IMR-90 (cell line): Measurements from ENCODE around the gene PLCH1. TPM values are rescaled to one million over a fixed set of nuclear protein-coding genes. Genes with fewer than 3 reads are reported as not detected.

ENCODE experiments used
- ATAC-seq: fragments of 200-7000 bp; cut with Tn5 transposase; 2 replicates; pipeline ENCODE4 v1.9.1; 2020; ENCODE audit warnings: low read depth, mild to moderate bottlenecking, moderate library complexity
- BruUV-seq: library from RNA; stranded (reverse); fragments of 400-500 nt; replicated peaks from 2 replicates; lab custom pipeline; 2021; lab: Mats Ljungman, UMichigan
- CTCF ChIA-PET: fragments of 300-600 bp; formaldehyde crosslinking; extraction: SDS; loops from one replicate; lab custom pipeline; 2021; ENCODE audit warnings: antibody characterized with exemption; lab: Yijun Ruan, JAX
- POLR2A ChIA-PET: fragments of 300-600 bp; sonication (Branson Sonifier 250); formaldehyde crosslinking; loops from one replicate; lab custom pipeline; 2022; ENCODE audit warnings: antibody characterized with exemption; ENCODE audit not compliant: unreplicated experiment; lab: Charles Lee
- DNase-seq: peaks from one replicate; pipeline ENCODE4 v3.0.0; 2013
- H2AFZ ChIP-seq: replicated peaks from 2 replicates; pipeline ENCODE3; 2013; ENCODE audit warnings: low read length, mild to moderate bottlenecking; ENCODE audit not compliant: poor library complexity
- H2AK5ac ChIP-seq: 2 replicates; pipeline ENCODE4 v1.6.1; 2013; ENCODE audit warnings: low read depth, low read length, inconsistent platforms
- H2AK9ac ChIP-seq: replicated peaks from 2 replicates; pipeline ENCODE3; 2013; ENCODE audit warnings: mild to moderate bottlenecking, low read depth, low read length, moderate library complexity; ENCODE audit not compliant: poor library complexity
- H2BK120ac ChIP-seq: 2 replicates; pipeline ENCODE4 v1.6.1; 2013; ENCODE audit warnings: low read depth, low read length, inconsistent platforms
- H2BK15ac ChIP-seq: 3 replicates; pipeline ENCODE4 v1.6.1; 2013; ENCODE audit warnings: low read depth, low read length, inconsistent platforms
- H2BK20ac ChIP-seq: 2 replicates; pipeline ENCODE4 v1.6.1; 2013; ENCODE audit warnings: low read depth, mild to moderate bottlenecking, inconsistent platforms, low read length, moderate library complexity
- H2BK5ac ChIP-seq: 2 replicates; pipeline ENCODE4 v1.6.1; 2013; ENCODE audit warnings: mild to moderate bottlenecking, low read depth, low read length, inconsistent platforms; ENCODE audit not compliant: poor library complexity, severe bottlenecking
- H3K14ac ChIP-seq: replicated peaks from 2 replicates; pipeline ENCODE4 v1.6.1; 2013; ENCODE audit warnings: low read depth, low read length, inconsistent platforms
- H3K18ac ChIP-seq: 2 replicates; pipeline ENCODE4 v1.6.1; 2013; ENCODE audit warnings: low read depth, low read length, control low read depth
- H3K23ac ChIP-seq: 2 replicates; pipeline ENCODE4 v1.6.1; 2013; ENCODE audit warnings: low read depth, low read length, inconsistent platforms
- H3K27ac ChIP-seq: 2 replicates; pipeline ENCODE4 v1.5.1; 2013; ENCODE audit warnings: mild to moderate bottlenecking, control low read depth, low read length; ENCODE audit not compliant: insufficient read depth
- H3K27me3 ChIP-seq: 2 replicates; pipeline ENCODE4 v1.6.1; 2013; ENCODE audit warnings: low read length; ENCODE audit not compliant: control insufficient read depth, insufficient read depth
- H3K36me3 ChIP-seq: 2 replicates; pipeline ENCODE4 v1.6.1; 2013; ENCODE audit warnings: low read length, mixed read lengths; ENCODE audit not compliant: control insufficient read depth, insufficient read depth
- H3K4ac ChIP-seq: 2 replicates; pipeline ENCODE4 v1.6.1; 2013; ENCODE audit warnings: low read depth, low read length, inconsistent platforms
- H3K4me1 ChIP-seq: 2 replicates; pipeline ENCODE4 v1.6.1; 2013; ENCODE audit warnings: low read length, mixed read lengths; ENCODE audit not compliant: control insufficient read depth, insufficient read depth
- H3K4me2 ChIP-seq: 2 replicates; pipeline ENCODE4 v1.6.1; 2013; ENCODE audit warnings: low read depth, mild to moderate bottlenecking, control low read depth, low read length, moderate library complexity
- H3K4me3 ChIP-seq: 2 replicates; pipeline ENCODE4 v1.5.1; 2013; ENCODE audit warnings: low read depth, mild to moderate bottlenecking, control low read depth, low read length, moderate library complexity; ENCODE audit not compliant: insufficient read depth
- H3K56ac ChIP-seq: 2 replicates; pipeline ENCODE4 v1.6.1; 2013; ENCODE audit warnings: low read length, inconsistent platforms; ENCODE audit not compliant: insufficient read depth; ENCODE audit errors: extremely low read depth
- H3K79me1 ChIP-seq, 2 experiments: 2 replicates each; pipeline ENCODE4 v1.6.1; 2013; ENCODE audit warnings: low read length in 2 of 2, inconsistent platforms in 1 of 2, low read depth in 1 of 2
- H3K9ac ChIP-seq: 2 replicates; pipeline ENCODE4 v1.6.1; 2013; ENCODE audit warnings: low read depth, low read length, control low read depth
- H3K9me1 ChIP-seq: 2 replicates; pipeline ENCODE4 v1.6.1; 2013; ENCODE audit warnings: low read length, inconsistent platforms; ENCODE audit not compliant: insufficient read depth
- H3K9me3 ChIP-seq: 2 replicates; pipeline ENCODE4 v1.6.1; 2013; ENCODE audit warnings: low read length; ENCODE audit not compliant: control insufficient read depth, insufficient read depth
- H4K20me1 ChIP-seq: 2 replicates; pipeline ENCODE4 v1.6.1; 2013; ENCODE audit warnings: low read length, inconsistent platforms; ENCODE audit not compliant: insufficient read depth
- H4K5ac ChIP-seq: 2 replicates; pipeline ENCODE4 v1.6.1; 2013; ENCODE audit warnings: mild to moderate bottlenecking, low read depth, low read length, control low read depth
- H4K8ac ChIP-seq, 2 experiments: 2 replicates each; pipeline ENCODE4 v1.6.1; 2013; ENCODE audit warnings: low read depth in 2 of 2, low read length in 2 of 2, control low read depth in 1 of 2, inconsistent platforms in 1 of 2
- H4K91ac ChIP-seq: 2 replicates; pipeline ENCODE4 v1.6.1; 2013; ENCODE audit warnings: low read depth, low read length, inconsistent platforms; ENCODE audit not compliant: insufficient read depth
- BHLHE40 ChIP-seq: fragments of 150-350 bp; IDR thresholded peaks from 2 replicates; pipeline ENCODE4 v1.6.1; 2016; ENCODE audit warnings: mild to moderate bottlenecking, low read depth, low read length
- CEBPB ChIP-seq: IDR thresholded peaks from 2 replicates; pipeline ENCODE4 v1.6.1; 2012; ENCODE audit warnings: low read depth, low read length, improper control_type of control experiment
- CHD1 ChIP-seq: IDR thresholded peaks from 2 replicates; pipeline ENCODE4 v1.6.1; 2012; ENCODE audit warnings: low read depth, low read length, improper control_type of control experiment
- FOS ChIP-seq: fragments of 150-350 bp; IDR thresholded peaks from 2 replicates; pipeline ENCODE4 v1.6.1; 2016; ENCODE audit warnings: low read depth, low read length
- MAFK ChIP-seq: IDR thresholded peaks from 2 replicates; pipeline ENCODE4 v1.6.1; 2012; ENCODE audit warnings: low read depth, low read length, improper control_type of control experiment
- MAZ ChIP-seq: IDR thresholded peaks from 2 replicates; pipeline ENCODE4 v1.6.1; 2012; ENCODE audit warnings: low read depth, mild to moderate bottlenecking, low read length, improper control_type of control experiment, moderate library complexity, borderline replicate concordance
- MXI1 ChIP-seq: IDR thresholded peaks from 2 replicates; pipeline ENCODE4 v1.6.1; 2012; ENCODE audit warnings: low read depth, mild to moderate bottlenecking, low read length, moderate library complexity, borderline replicate concordance
- NFE2L2 ChIP-seq: fragments of 150-350 bp; IDR thresholded peaks from 2 replicates; pipeline ENCODE4 v1.6.1; 2016; ENCODE audit warnings: low read depth, mild to moderate bottlenecking, low read length
- POLR2A ChIP-seq: IDR thresholded peaks from 2 replicates; pipeline ENCODE4 v1.6.1; 2012; ENCODE audit warnings: mild to moderate bottlenecking, low read depth, low read length
- RAD21 ChIP-seq: IDR thresholded peaks from 2 replicates; pipeline ENCODE4 v1.6.1; 2012; ENCODE audit warnings: low read length, improper control_type of control experiment
- RCOR1 ChIP-seq: IDR thresholded peaks from 2 replicates; pipeline ENCODE4 v1.6.1; 2012; ENCODE audit warnings: mild to moderate bottlenecking, low read length, improper control_type of control experiment; ENCODE audit not compliant: insufficient replicate concordance
- RFX5 ChIP-seq: IDR thresholded peaks from 2 replicates; pipeline ENCODE4 v1.8.0; 2012; ENCODE audit warnings: low read depth, mild to moderate bottlenecking, low read length, moderate library complexity
- SMC3 ChIP-seq: fragments of 150-350 bp; IDR thresholded peaks from 2 replicates; pipeline ENCODE4 v1.6.1; 2016; ENCODE audit warnings: low read depth, mild to moderate bottlenecking, antibody characterized with exemption, low read length, moderate library complexity
- WGBS, 2 experiments: methylation state at CpG; one replicate each; pipeline versions ENCODE4 v1.1.5 to v1.1.7; 2013; ENCODE audit warnings: missing lambda C conversion rate in 2 of 2; ENCODE audit not compliant: insufficient read length in 1 of 2; ENCODE audit errors: extremely low coverage in 2 of 2; 5-methylcytosine and 5-hydroxymethylcytosine counted together
- dilution Hi-C: fragments of 300-500 bp; cut with HindIII; formaldehyde crosslinking; loops from one replicate; pipeline ENCODE4 v1.14.3; 2018; ENCODE audit warnings: low sequenced_read_pairs; ENCODE audit not compliant: unreplicated experiment
- in situ Hi-C: fragments of 300-500 bp; cut with MboI; formaldehyde crosslinking; loops from 3 replicates; pipeline ENCODE4 v1.14.3; 2019; ENCODE audit warnings: low sequenced_read_pairs, inconsistent platforms, mixed read lengths
- intact Hi-C: fragments of 100-400 bp; cut with micrococcal nuclease; formaldehyde crosslinking; loops from 2 replicates; pipeline ENCODE4 v1.10.0; 2022
- polyA plus RNA-seq, 3 experiments: library from polyadenylated mRNA; depleted of rRNA; stranded (reverse); fragments of >200 nt; gene quantifications; 2 replicates each; pipeline ENCODE4 v1.2.3, GENCODE V29; 2012; ENCODE audit warnings: low replicate concordance in 1 of 3
- total RNA-seq: library from RNA; depleted of rRNA; stranded (reverse); fragments of >200 nt; gene quantifications from 2 replicates; pipeline ENCODE4 v1.2.3, GENCODE V29; 2012
- TF ChIP-seq, protein P1 (sequence below): conservative IDR thresholded peaks from 2 replicates; pipeline ENCODE4 v1.5.1; 2012; ENCODE audit warnings: mild to moderate bottlenecking, low read depth, low read length, improper control_type of control experiment
- TF ChIP-seq, protein P2 (sequence below): fragments of 150-350 bp; IDR thresholded peaks from 2 replicates; pipeline ENCODE4 v1.6.1; 2016; ENCODE audit warnings: low read depth, mild to moderate bottlenecking, low read length, moderate library complexity, borderline replicate concordance
- TF ChIP-seq, protein P3 (sequence below): fragments of 150-350 bp; IDR thresholded peaks from 2 replicates; pipeline ENCODE4 v1.6.1; 2017; ENCODE audit warnings: mild to moderate bottlenecking, antibody characterized with exemption, low read length, low read depth

PLCH1 gene
- total and polyA plus RNA-seq, 2 of the 4 experiments (the other 2 are of a cell fraction) = not detected

DNA sequence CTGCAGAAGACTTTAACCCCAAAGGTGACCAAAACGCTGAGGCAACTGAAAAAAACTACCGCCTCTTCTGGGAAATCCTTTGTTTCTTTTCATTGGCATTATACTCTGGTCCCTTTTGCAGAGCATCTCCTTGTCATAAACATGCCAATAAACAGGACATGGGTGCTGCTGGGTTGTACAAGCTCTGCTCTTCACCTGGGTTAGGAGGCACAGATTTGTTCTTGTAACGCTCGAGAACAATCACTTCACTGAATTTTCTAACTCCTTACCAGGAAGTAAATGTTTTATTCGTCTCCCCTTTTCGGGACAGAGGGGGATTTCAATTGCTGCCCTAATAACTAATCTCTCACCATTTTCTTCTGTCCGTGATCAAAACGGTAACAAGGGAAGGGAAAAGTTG lies 1.3 kb downstream of the PLCH1 start:
- intact Hi-C loops = no loop called here

More for the DNA sequence above, 1.3 kb downstream of the PLCH1 start:
- Histone ChIP-seq H3K27me3 (peaks cover 47% of the 10 kb centered on the region), H4K91ac (no peak overlapping the region), H2AK5ac (no peak overlapping the region), H3K9me1 (no peaks in the 10 kb centered on the region), H3K4me3 (peak overlapping the region; percentile 69), H2BK5ac (no peak overlapping the region), H2AK9ac (no peak overlapping the region), H3K4me2 (peak overlapping the region; percentile 90), H3K4me1 (no peaks in the 10 kb centered on the region; the same call in 1 of the 2 replicates), H2AFZ (no peak overlapping the region), H2BK20ac (no peak overlapping the region), H2BK15ac (no peak overlapping the region), H3K27ac (no peak overlapping the region), H3K9me3 (no peaks in the 10 kb centered on the region), H3K4ac (no peak overlapping the region), H4K5ac (no peak overlapping the region), H2BK120ac (no peak overlapping the region), H4K8ac (no peak overlapping the region), H3K56ac (no peak overlapping the region), H3K18ac (no peak overlapping the region), H3K9ac (no peak overlapping the region), H3K36me3 (no peaks in the 10 kb centered on the region), H3K79me1 (no peaks in the 10 kb centered on the region), H4K20me1 (no peaks in the 10 kb centered on the region), H3K23ac (no peak overlapping the region), H3K14ac (no peak overlapping the region)
- dilution Hi-C loops (no loop called here), in situ Hi-C loops (no loop called here)
- ChIA-PET POLR2A (no interaction called here), CTCF (no interaction called here)
- no TSS peak for BruUV-seq
- DNase-seq (no peak), ATAC-seq (no peak)
- TF ChIP-seq SMC3 (no peak), MAZ (no peak), MXI1 (no peak), FOS (no peak), CEBPB (no peak), BHLHE40 (no peak), RAD21 (no peak), POLR2A (no peak), CHD1 (no peak), NFE2L2 (no peak), RFX5 (no peak), MAFK (no peak), RCOR1 (no peak)
- TF ChIP-seq, protein P1, sequence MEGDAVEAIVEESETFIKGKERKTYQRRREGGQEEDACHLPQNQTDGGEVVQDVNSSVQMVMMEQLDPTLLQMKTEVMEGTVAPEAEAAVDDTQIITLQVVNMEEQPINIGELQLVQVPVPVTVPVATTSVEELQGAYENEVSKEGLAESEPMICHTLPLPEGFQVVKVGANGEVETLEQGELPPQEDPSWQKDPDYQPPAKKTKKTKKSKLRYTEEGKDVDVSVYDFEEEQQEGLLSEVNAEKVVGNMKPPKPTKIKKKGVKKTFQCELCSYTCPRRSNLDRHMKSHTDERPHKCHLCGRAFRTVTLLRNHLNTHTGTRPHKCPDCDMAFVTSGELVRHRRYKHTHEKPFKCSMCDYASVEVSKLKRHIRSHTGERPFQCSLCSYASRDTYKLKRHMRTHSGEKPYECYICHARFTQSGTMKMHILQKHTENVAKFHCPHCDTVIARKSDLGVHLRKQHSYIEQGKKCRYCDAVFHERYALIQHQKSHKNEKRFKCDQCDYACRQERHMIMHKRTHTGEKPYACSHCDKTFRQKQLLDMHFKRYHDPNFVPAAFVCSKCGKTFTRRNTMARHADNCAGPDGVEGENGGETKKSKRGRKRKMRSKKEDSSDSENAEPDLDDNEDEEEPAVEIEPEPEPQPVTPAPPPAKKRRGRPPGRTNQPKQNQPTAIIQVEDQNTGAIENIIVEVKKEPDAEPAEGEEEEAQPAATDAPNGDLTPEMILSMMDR = no peak
- TF ChIP-seq, protein P2, sequence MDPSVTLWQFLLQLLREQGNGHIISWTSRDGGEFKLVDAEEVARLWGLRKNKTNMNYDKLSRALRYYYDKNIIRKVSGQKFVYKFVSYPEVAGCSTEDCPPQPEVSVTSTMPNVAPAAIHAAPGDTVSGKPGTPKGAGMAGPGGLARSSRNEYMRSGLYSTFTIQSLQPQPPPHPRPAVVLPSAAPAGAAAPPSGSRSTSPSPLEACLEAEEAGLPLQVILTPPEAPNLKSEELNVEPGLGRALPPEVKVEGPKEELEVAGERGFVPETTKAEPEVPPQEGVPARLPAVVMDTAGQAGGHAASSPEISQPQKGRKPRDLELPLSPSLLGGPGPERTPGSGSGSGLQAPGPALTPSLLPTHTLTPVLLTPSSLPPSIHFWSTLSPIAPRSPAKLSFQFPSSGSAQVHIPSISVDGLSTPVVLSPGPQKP = no peak
- TF ChIP-seq, protein P3, sequence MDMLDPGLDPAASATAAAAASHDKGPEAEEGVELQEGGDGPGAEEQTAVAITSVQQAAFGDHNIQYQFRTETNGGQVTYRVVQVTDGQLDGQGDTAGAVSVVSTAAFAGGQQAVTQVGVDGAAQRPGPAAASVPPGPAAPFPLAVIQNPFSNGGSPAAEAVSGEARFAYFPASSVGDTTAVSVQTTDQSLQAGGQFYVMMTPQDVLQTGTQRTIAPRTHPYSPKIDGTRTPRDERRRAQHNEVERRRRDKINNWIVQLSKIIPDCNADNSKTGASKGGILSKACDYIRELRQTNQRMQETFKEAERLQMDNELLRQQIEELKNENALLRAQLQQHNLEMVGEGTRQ = no peak
- WGBS, 2 experiments = 61% methylated on average over 2 of the region's 8 CpGs; no CpG with 5 or more reads in 1 of the 2 experiments
